A549 (cell line): ENCODE results near the gene PSMC5. TPM values are rescaled to one million over a fixed set of nuclear protein-coding genes. Genes with fewer than 3 reads are reported as not detected.

Experiments used
- ATAC-seq, 2 experiments: fragments of 200-7000 bp in 1 of 2; fragments of >200 bp in 1 of 2; cut with Nextera tagmentation in 1 of 2; cut with Tn5 transposase in 1 of 2; 3 replicates each; pipeline versions ENCODE4 v1.8.0 to v1.9.1; 2018 to 2020; ENCODE audit warnings: mild to moderate bottlenecking in 1 of 2, moderate library complexity in 1 of 2
- CTCF ChIA-PET: fragments of 300-600 bp; sonication (Branson Sonifier 250); formaldehyde crosslinking; extraction: SDS; loops from one replicate; lab custom pipeline; 2021; ENCODE audit warnings: antibody characterized with exemption, inconsistent platforms; lab: Yijun Ruan, JAX
- POLR2A ChIA-PET: fragments of 350-600 bp; formaldehyde crosslinking; extraction: SDS; loops from one replicate; lab custom pipeline; 2021; ENCODE audit warnings: antibody characterized with exemption, inconsistent platforms; lab: Yijun Ruan, JAX
- DNase-seq, 2 experiments: peaks; one replicate each; pipeline versions ENCODE4 v3.0.0 to v3.0.0-alpha.2; 2011 to 2016; ENCODE audit warnings: low read depth in 1 of 2, low spot score in 1 of 2
- FAIRE-seq: peaks from 2 replicates; lab custom pipeline; 2011; peaks lifted over from hg19 to GRCh38; lab: Jason Lieb, UNC
- H3K27ac ChIP-seq, 2 experiments: fragments of >200 bp; sonication (Bioruptor Twin); formaldehyde crosslinking; 3 replicates each; pipeline ENCODE4 v1.5.1; 2016 to 2017
- H3K4me1 ChIP-seq: fragments of >200 bp; sonication (Bioruptor Twin); formaldehyde crosslinking; 3 replicates; pipeline ENCODE4 v1.6.1; 2016
- H3K4me2 ChIP-seq: fragments of >200 bp; sonication (Bioruptor Twin); formaldehyde crosslinking; 3 replicates; pipeline ENCODE4 v1.6.1; 2016
- H3K4me3 ChIP-seq: fragments of >200 bp; sonication (Bioruptor Twin); formaldehyde crosslinking; 3 replicates; pipeline ENCODE4 v1.5.1; 2016
- H3K9me3 ChIP-seq: fragments of >200 bp; sonication (Bioruptor Twin); formaldehyde crosslinking; 3 replicates; pipeline ENCODE4 v1.6.1; 2016
- BHLHE40 ChIP-seq: IDR thresholded peaks from 2 replicates; pipeline ENCODE4 v1.6.1; 2012; ENCODE audit warnings: low read depth, low read length, inconsistent platforms
- CEBPB ChIP-seq, 2 experiments: fragments of >200 bp in 1 of 2; sonication (Bioruptor Twin) in 1 of 2; formaldehyde crosslinking in 1 of 2; IDR thresholded peaks; 2 replicates each; pipeline ENCODE4 v1.6.1; 2012 to 2016
- CHD2 ChIP-seq: fragments of 150-350 bp; IDR thresholded peaks from 2 replicates; pipeline ENCODE4 v1.6.1; 2014; ENCODE audit warnings: low read length; ENCODE audit not compliant: partially characterized antibody
- CTCF ChIP-seq: fragments of >200 bp; sonication (Bioruptor Twin); formaldehyde crosslinking; IDR thresholded peaks from 3 replicates; pipeline ENCODE4 v1.5.1; 2016
- E2F6 ChIP-seq: IDR thresholded peaks from 2 replicates; pipeline ENCODE4 v1.6.1; 2012; ENCODE audit warnings: low read depth, borderline replicate concordance
- EHF ChIP-seq: fragments of 250-450 bp; sonication (Bioruptor Pico); IDR thresholded peaks from 2 replicates; pipeline ENCODE4 v1.5.0; 2020; ENCODE audit warnings: mild to moderate bottlenecking
- EP300 ChIP-seq, 2 experiments: fragments of >200 bp; sonication (Bioruptor Twin); formaldehyde crosslinking; IDR thresholded peaks; 2 replicates in 1 of 2; 3 replicates in 1 of 2; pipeline ENCODE4 v1.6.1; 2016 to 2017
- FOSB ChIP-seq: fragments of 250-450 bp; sonication (Bioruptor Pico); IDR thresholded peaks from 2 replicates; pipeline ENCODE4 v1.5.0; 2020; ENCODE audit warnings: mild to moderate bottlenecking, moderate library complexity
- GATA3 ChIP-seq: IDR thresholded peaks from 2 replicates; pipeline ENCODE4 v1.6.1; 2012; ENCODE audit warnings: borderline replicate concordance
- HDAC2 ChIP-seq: fragments of 200-600 bp; sonication (generic); IDR thresholded peaks from 2 replicates; pipeline ENCODE4 v1.6.1; 2016
- HEYL ChIP-seq: fragments of 250-450 bp; sonication (Bioruptor Pico); IDR thresholded peaks from 2 replicates; pipeline ENCODE4 v1.8.0; 2021; ENCODE audit warnings: mild to moderate bottlenecking, moderate library complexity
- HMGXB4 ChIP-seq: fragments of 250-450 bp; sonication (Bioruptor Pico); IDR thresholded peaks from 2 replicates; pipeline ENCODE4 v1.5.0; 2021; ENCODE audit warnings: mild to moderate bottlenecking, moderate library complexity, borderline replicate concordance
- HOXB13 ChIP-seq: fragments of 250-450 bp; sonication (Bioruptor Pico); IDR thresholded peaks from 2 replicates; pipeline ENCODE4 v1.5.0; 2020; ENCODE audit warnings: low read depth, mild to moderate bottlenecking, moderate library complexity
- HOXB5 ChIP-seq: fragments of 250-450 bp; sonication (Bioruptor Pico); IDR thresholded peaks from 2 replicates; pipeline ENCODE4 v1.5.0; 2020; ENCODE audit warnings: mild to moderate bottlenecking, moderate library complexity
- JUN ChIP-seq, 2 experiments: fragments of >200 bp; sonication (Bioruptor Twin); formaldehyde crosslinking; IDR thresholded peaks; 2 replicates in 1 of 2; 3 replicates in 1 of 2; pipeline ENCODE4 v1.6.1; 2016 to 2017
- JUNB ChIP-seq: fragments of >200 bp; sonication (Bioruptor Twin); formaldehyde crosslinking; IDR thresholded peaks from 2 replicates; pipeline ENCODE4 v1.6.1; 2016
- MAFK ChIP-seq: fragments of 450-650 bp; IDR thresholded peaks from 2 replicates; pipeline ENCODE4 v1.6.1; 2014; ENCODE audit not compliant: partially characterized antibody
- MAX ChIP-seq: IDR thresholded peaks from 2 replicates; pipeline ENCODE4 v1.6.1; 2012
- MAZ ChIP-seq: fragments of 150-350 bp; IDR thresholded peaks from 2 replicates; pipeline ENCODE4 v1.6.1; 2014; ENCODE audit warnings: antibody characterized with exemption, low read depth, low read length, borderline replicate concordance
- MYC ChIP-seq: IDR thresholded peaks from 2 replicates; pipeline ENCODE4 v1.6.1; 2012; ENCODE audit warnings: mild to moderate bottlenecking, inconsistent platforms, low read length, improper control_type of control experiment, borderline replicate concordance
- NPAS2 ChIP-seq: fragments of 250-450 bp; sonication (Bioruptor Pico); IDR thresholded peaks from 2 replicates; pipeline ENCODE4 v1.8.0; 2022; ENCODE audit warnings: mild to moderate bottlenecking, moderate library complexity, borderline replicate concordance
- NR3C1 ChIP-seq: fragments of >200 bp; sonication (Bioruptor Twin); formaldehyde crosslinking; IDR thresholded peaks from 3 replicates; pipeline ENCODE4 v1.6.1; 2017
- POLR2AphosphoS2 ChIP-seq: conservative IDR thresholded peaks from 2 replicates; pipeline ENCODE4 v1.6.1; 2012; ENCODE audit warnings: low read length, improper control_type of control experiment, inconsistent platforms
- RARB ChIP-seq: fragments of 250-450 bp; sonication (Bioruptor Pico); IDR thresholded peaks from 2 replicates; pipeline ENCODE4 v1.8.0; 2021; ENCODE audit warnings: mild to moderate bottlenecking, moderate library complexity
- SMC3 ChIP-seq: fragments of >200 bp; sonication (Bioruptor Twin); formaldehyde crosslinking; IDR thresholded peaks from 3 replicates; pipeline ENCODE4 v1.6.1; 2018; ENCODE audit warnings: inconsistent platforms
- TP53 ChIP-seq: fragments of 250-450 bp; sonication (Bioruptor Pico); IDR thresholded peaks from 2 replicates; pipeline ENCODE4 v1.5.0; 2021; ENCODE audit warnings: mild to moderate bottlenecking, moderate library complexity
- ZFP36 ChIP-seq: fragments of 450-650 bp; IDR thresholded peaks from 2 replicates; pipeline ENCODE4 v1.6.1; 2014; ENCODE audit warnings: borderline replicate concordance; ENCODE audit not compliant: partially characterized antibody
- ZSCAN20 ChIP-seq: fragments of 250-450 bp; sonication (Bioruptor Pico); IDR thresholded peaks from 2 replicates; pipeline ENCODE4 v1.8.0; 2022; ENCODE audit warnings: mild to moderate bottlenecking, moderate library complexity
- WGBS: methylation state at CpG from one replicate; pipeline ENCODE4 v1.1.6; 2017; ENCODE audit errors: missing lambda C conversion rate; 5-methylcytosine and 5-hydroxymethylcytosine counted together
- polyA plus RNA-seq, 4 experiments: library from polyadenylated mRNA; depleted of rRNA in 3 of 4; stranded (reverse); fragments of >200 nt; fragmentation: RNase III in 1 of 4; extraction: RNeasy Plus Mini Kit Qiagen cat#74134 plus additional on column Dnase treatment in 1 of 4; gene quantifications; 2 replicates in 3 of 4; 3 replicates in 1 of 4; pipeline ENCODE4 v1.2.3, GENCODE V29; 2011 to 2017

PSMC5 gene
- polyA plus RNA-seq, 2 of the 4 experiments (the other 2 are of a cell fraction), result 303 to 406 TPM

- CTCF ChIA-PET, result interaction anchor here (0.6 to 1.3 kb wide), 4 partner anchors 12 to 169 kb away, joined by 3 to 4 read pairs (median 3); no protein-coding TSS in a partner anchor
Measured at GRCh38 chr17:63780507-63780906, 46.7 kb upstream of the PSMC5 start.

GRCh38 chr17:63780928-63781327 lies 46.3 kb upstream of the PSMC5 start:
- peak overlapping the region in 1 of 2 experiments; percentile 2; a peak in 1 of 6 replicates for H3K27ac ChIP-seq
- peaks cover 57% of the 10 kb centered on the region for H3K4me1 ChIP-seq
- 92% methylated on average over 4 of the region's 4 CpGs for WGBS
- CTCF ChIA-PET, result interaction anchor here (0.6 to 1.3 kb wide), 5 partner anchors 11 to 1297 kb away, joined by 3 to 5 read pairs (median 3); no protein-coding TSS in a partner anchor
- POLR2A ChIA-PET, result interaction anchor here (1.3 kb wide), 1 partner anchor 39 kb away, joined by 3 read pairs; the partner anchor contains the start of gene STRADA
- H3K9me3 ChIP-seq, result no peaks in the 10 kb centered on the region
- FAIRE-seq (no peak), DNase-seq (no peak), ATAC-seq (no peak)
- H3K4me3 ChIP-seq, result no peak overlapping the region
- H3K4me2 ChIP-seq, result peak overlapping the region; percentile 53
- TF ChIP-seq ZFP36, result no peak
- TF ChIP-seq RARB (CRISPR knock-in tag), result no peak
- TF ChIP-seq CHD2, result no peak
- no peak for TF ChIP-seq EHF (CRISPR knock-in tag)
- no peak for TF ChIP-seq MAFK
- no peak for TF ChIP-seq HEYL
- no peak for TF ChIP-seq SMC3
- TF ChIP-seq JUNB, result no peak
- TF ChIP-seq MYC, result no peak
- no peak for TF ChIP-seq HOXB5 (CRISPR knock-in tag)
- no peak for TF ChIP-seq EP300 (IDR thresholded peaks at IDR 0.05)
- TF ChIP-seq HDAC2, result no peak
- TF ChIP-seq CTCF, result no peak
- no peak for TF ChIP-seq MAZ

More at GRCh38 chr17:63780507-63780906, 46.7 kb upstream of the PSMC5 start:
- FAIRE-seq, result no peak
- no peak overlapping the region for H3K4me3 ChIP-seq
- POLR2A ChIA-PET, result interaction anchor here (1.3 kb wide), 1 partner anchor 39 kb away, joined by 3 read pairs; the partner anchor contains the start of gene STRADA
- 88% methylated on average over 1 of the region's 1 CpG for WGBS
- H3K4me2 ChIP-seq, result peak overlapping the region; percentile 53
- DNase-seq, result peak in 1 of 2 experiments; percentile 13
- peak overlapping the region in 1 of 2 experiments; percentile 25; a peak in 1 of 6 replicates for H3K27ac ChIP-seq
- peak; percentile 43 to 51; a peak in 4 of 6 replicates for ATAC-seq
- TF ChIP-seq POLR2AphosphoS2 (no peak), BHLHE40 (no peak), FOSB (CRISPR knock-in tag) (no peak), HEYL (no peak), TP53 (CRISPR knock-in tag) (no peak), NR3C1 (no peak), MAX (no peak), ZFP36 (no peak), JUN (IDR thresholded peaks at IDR 0.05) (no peak), HMGXB4 (CRISPR knock-in tag) (no peak), CEBPB (IDR thresholded peaks at IDR 0.05) (no peak), EP300 (IDR thresholded peaks at IDR 0.05) (no peak), HOXB13 (CRISPR knock-in tag) (no peak), E2F6 (no peak), NPAS2 (CRISPR knock-in tag) (no peak), GATA3 (no peak), ZSCAN20 (no peak)
- peaks cover 61% of the 10 kb centered on the region for H3K4me1 ChIP-seq
- H3K9me3 ChIP-seq, result no peaks in the 10 kb centered on the region
